Endometrial microvascular endothelial cells (primary cell): Measurements from ENCODE around the gene COQ5. TPM values are rescaled to one million over a fixed set of nuclear protein-coding genes. Genes with fewer than 3 reads are reported as not detected.
"Not testable (repeated sequence)": the region's sequence is repeated elsewhere in the genome, so short reads cannot be mapped to it uniquely, and the experiment has no call there.

Source experiments
- in situ Hi-C: cut with HindIII; loops from 2 replicates; pipeline ENCODE4 v1.10.0; 2017; ENCODE audit warnings: low sequenced_read_pairs, low pct_unique_long_range_greater_than_20kb; ENCODE audit errors: inconsistent ontology term
- total RNA-seq: library from RNA; depleted of rRNA; stranded (reverse); fragments of >200 nt; gene quantifications from one replicate; pipeline ENCODE4 v1.2.3, GENCODE V29; 2015; ENCODE audit errors: inconsistent ontology term

Gene COQ5
- total RNA-seq, 1 donor from 2014 or later: 28.8 TPM

DNA sequence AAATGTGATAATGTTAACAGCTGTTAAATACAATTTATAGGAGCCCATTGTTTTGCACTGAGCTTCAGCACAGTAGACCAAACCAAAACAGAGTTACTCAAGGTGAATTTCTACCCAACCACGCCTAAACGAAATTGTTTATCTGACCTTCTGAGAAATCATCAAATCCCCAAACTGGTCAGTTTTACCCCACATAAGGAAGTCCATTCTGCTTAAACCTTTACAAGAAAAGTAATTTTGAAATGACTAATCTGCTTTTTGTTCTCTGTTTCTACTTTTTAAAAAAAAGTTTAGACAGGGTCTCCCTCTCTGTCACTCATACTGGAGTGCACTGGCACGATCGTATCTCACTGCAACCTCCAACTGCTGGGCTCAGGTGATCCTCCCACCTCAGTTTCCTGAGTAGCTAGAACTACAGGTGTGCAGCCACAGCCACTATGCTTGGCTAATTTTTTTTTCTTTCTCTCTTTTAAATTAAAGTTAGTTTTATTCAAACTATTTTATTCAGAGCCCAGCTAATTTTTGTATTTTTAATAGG lies 3.8 kb upstream of the COQ5 start:
- in situ Hi-C loops: no loop called here

DNA sequence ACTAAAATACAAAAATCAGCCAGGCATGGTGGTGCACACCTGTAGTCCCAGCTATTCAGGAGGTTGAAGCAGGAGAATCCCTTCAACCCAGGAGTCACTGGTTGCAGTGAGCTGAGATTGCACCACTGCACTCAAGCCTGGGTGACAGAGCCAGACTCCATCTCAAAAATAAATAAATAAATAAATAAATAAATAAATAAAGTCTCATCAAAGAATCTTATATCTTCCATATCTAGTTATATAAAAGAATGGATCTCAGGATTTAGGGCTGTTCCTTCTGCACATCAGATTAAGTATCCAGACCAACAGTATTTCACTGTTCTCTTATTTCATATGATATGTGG lies 1.4 kb upstream of the COQ5 start:
- in situ Hi-C loops: not testable (repeated sequence)

DNA sequence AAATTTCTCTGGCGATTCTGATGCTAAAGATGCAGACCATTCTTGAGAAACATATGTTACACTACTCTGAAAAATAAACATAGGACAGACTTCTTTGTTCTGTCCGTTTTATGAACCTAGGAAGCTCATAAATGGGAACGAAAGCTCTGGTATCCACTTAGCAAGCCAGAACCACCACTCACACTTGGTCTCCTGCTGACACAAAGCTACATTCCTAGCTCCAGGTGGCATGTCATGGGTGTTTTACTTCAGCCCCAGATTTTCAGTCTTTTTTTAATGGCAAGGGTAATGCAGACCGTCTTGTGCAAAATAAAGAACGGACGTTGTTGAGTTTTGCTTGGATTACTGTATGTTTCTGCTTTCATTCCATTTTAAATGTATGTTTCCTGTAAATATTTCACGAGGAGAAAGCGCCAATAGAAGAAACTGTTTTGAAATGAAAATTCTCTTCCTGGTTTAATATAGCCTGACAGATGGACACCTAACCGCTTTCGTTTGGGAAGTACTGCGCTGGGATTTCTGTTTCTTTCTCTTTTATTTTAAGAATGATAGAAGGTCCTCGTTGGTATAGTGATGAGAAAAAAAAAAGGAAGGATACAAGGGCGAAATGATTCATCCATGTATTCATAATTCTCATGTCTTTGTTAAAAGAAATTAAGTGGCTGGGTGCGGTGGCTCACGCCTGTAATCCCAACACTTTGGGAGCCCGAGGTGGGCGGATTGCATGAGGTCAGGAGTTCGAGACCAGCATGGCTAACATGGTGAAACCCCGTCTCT lies 871 bp upstream of the COQ5 start:
- in situ Hi-C loops: no loop called here

DNA sequence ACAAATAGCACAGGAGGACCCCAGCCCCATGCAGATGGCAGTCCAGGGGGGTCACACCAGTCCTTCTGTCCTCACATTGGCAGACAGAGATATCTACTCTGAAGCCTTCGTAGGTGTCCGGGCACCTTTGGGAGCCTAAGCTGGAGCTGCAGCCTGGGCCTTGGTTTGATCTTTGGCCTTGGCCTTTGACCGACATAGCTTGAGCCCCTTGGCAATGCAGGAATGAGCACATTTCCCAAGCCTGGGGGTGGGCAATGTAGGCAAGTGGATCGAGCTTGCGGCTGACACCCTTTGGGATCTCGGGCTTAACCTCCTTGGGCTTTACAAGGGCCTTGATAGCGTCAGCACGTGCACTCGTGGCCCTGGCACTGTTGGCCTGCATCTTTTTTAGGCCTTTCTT lies 6.4 kb downstream of the COQ5 start:
- in situ Hi-C loops: no loop called here

DNA sequence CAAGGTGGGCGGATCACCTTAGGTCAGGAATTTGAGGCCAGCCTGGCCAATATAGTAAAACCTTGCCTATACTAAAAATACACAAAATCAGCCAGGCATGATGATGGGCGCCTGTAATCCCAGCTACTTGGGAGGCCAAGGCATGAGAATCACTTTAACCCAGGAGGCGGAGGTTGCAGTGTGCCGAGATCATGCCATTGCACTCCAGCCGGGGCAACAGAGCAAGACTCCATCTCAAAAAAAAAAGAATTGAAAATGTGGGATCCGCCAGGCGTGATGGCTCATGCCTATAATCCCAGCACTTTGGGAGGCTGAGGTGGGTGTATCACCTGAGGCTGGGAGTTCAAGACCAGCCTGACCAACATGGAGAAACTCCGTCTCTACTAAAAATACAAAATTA lies 9.6 kb downstream of the COQ5 start:
- in situ Hi-C loops: not testable (repeated sequence)

DNA sequence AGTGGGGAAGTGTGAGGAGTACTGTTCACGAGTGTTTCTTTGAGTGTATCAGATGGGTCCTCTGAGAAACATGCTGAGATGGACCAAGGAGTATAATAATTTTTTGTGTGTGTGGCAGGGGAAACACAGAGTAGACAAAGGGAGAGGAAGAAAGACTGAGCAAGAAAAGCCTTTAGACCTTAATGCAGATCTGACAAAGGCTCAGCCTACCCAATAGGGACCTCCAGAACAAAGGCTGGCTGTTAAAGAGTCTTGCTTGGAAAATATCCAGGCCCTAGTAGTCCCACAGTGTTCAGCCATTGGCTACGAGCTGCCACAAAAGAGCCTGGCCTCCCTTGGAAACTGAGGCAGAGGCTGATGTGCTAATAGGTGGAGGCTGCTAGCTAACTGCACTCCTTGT lies 13.5 kb downstream of the COQ5 start:
- in situ Hi-C loops: no loop called here

DNA sequence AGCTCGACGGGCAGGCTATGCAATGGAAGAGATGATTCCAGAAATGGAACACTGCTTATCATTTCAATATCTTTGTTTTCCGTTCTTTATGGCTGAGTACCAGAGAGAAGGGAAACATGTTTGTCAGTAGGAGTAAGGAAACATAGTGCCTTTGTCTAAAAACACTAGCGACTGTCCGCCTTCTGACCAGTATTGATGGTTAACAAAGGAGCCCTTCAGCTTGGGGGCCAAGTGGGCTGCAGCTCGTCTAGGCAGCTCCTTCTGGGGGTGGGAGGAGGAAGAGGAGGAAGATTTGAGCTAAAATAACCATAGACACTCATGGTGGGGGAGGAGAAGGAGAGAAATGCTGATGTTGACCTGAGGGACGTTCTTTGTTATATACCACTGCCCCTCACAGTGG lies 15.0 kb downstream of the COQ5 start:
- in situ Hi-C loops: no loop called here

DNA sequence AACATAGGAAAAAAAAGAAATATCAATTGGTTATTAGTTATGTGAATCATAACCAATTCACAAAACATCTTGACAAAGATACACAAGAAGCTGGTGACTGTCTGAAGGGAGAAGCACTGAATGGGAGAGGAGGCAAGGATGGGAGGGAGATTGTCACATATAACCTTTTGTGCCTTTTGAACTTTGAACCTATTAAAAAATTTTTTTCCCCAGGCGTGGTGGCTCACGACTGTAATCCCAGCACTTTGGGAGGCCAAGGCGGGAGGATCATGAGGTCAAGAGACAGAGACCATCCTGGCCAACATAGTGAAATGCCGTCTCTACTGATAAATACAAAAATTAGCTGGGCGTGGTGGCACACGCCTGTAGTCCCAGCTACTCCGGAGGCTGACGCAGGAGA lies 20.4 kb downstream of the COQ5 start:
- in situ Hi-C loops: no loop called here

DNA sequence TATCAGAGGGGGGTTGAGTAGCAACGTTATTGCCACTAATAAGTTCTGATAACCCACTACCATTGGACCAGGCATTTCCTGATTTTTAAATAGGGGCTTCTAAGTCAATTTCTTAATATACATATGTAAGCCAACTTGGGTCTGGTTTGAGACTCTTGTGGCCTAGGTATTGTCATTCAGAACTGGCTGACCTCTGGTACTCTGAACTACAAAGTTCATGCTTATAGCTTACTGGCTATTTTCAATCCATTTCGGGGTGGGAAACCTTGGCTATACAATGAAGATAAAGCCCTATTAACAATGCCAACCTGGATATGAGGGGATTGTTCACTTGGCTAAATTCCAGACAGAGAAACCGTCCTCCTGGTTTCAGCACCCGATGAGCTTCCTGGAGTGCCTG lies 24.4 kb downstream of the COQ5 start:
- in situ Hi-C loops: no loop called here

DNA sequence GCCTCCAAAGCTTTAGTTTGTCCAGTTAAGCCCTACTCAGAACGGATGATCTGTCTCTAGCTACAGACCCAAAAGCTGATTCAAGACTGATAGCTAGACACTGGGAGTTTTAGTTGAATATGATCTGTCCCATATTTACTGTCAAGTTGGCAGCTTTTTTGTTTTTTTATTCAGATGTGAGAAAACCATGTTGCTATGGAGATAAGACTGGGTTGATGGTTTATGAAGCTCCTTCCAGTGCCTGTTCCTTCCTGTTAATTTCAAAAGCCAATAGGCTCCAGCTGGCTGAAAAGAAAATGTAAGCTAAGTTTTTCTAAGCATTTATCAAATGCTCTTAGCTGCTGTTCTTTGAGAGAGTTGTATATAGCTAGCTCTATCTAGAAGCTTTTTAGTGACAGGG lies 28.4 kb downstream of the COQ5 start:
- in situ Hi-C loops: no loop called here

DNA sequence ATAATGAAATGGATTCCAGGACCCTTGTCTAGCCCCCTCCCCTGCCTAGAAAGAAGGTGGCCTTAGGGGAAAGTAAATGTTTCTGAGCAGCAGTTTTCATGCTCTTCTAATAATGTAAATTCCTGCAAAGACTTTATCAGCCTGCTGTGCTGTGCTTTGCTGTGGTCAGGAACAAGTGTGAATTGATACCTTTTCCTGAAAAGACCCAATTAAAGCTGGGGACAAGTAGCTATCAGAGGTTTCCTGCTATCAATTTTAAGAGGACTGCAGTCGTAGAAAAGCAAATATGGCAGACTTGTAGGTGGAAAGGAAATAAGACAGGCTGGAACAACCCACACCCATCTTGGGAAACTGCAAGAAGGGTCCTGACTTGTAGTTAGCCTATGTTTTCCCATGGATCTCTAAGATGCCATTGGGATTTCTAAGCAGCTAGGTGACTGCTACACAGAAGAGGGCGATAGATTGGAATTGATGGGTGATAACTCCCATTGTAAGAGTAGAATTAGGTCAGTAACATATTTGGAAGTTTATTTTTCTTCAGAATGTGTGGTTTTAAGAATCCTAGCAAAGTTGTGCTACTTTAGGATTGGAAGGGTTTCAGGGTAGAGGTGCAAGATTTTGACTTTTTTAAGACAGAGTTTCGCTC lies 30.0 kb downstream of the COQ5 start:
- in situ Hi-C loops: no loop called here

DNA sequence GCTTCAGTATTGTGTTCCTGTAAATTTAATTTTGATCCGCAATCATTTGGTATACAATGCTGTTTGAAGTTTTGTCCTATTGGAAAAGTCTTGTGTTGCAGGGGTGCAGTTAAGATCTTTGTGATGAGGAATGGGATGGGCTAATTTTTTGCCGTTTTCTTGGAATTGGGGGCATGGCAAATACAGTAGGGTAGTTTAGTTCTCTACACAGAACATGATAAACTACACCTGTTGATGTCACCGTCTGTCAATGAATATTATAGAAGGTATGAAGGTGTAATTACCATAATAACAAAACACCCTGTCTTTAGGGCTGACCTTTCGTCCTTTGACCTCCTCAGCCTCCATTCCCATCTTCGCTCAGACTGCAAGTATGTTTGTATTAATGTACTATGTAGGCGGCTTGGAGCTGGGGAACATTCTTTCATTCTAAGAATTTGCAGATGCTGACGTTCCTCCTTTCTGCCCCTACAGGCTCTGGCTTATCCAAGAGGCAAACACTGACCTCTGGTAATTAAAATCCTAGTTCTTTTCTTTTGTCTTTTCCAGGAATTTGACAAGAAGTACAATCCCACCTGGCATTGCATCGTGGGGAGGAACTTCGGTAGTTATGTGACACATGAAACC lies 31.3 kb downstream of the COQ5 start:
- in situ Hi-C loops: no loop called here

DNA sequence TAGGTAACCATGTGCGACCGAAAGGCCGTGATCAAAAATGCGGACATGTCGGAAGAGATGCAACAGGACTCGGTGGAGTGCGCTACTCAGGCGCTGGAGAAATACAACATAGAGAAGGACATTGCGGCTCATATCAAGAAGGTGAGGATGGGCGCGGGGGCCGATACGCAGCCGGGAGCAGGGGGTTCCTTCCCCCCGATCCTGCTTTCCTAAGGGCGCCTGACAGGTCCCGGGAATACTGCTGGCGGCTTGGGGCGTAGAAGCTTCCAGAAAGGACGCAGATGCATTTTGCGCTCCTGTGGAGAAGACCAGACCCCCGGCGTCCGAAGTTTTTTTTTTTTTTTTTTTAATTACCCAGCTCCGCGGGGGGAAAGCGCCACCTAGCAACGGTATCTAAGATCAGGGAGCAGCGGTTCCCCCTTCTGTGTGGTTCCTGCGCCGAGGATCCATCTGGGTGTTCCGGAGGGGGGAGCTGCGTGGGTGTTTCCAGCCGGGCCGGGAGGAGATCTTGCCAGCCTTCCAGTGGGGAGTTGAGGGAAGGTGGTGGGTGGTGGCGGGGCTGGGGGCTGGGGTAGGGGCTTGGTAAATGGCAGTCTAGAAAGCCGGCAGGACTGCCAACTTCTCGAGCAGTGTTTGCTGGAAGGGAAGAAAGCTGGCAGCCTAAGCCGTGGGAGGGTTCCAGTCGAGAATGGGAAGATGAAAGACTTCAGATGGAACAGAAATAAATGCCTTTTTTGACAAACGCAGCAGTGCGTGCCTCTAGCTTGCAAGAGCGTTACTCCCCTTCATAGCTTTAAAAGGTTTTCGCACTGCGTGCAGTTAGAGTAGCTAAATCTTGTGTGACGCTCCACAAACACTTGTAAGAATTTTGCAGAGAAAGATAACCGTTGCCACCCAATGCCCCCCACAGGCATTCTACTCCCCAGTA lies 32.3 kb downstream of the COQ5 start:
- in situ Hi-C loops: no loop called here

DNA sequence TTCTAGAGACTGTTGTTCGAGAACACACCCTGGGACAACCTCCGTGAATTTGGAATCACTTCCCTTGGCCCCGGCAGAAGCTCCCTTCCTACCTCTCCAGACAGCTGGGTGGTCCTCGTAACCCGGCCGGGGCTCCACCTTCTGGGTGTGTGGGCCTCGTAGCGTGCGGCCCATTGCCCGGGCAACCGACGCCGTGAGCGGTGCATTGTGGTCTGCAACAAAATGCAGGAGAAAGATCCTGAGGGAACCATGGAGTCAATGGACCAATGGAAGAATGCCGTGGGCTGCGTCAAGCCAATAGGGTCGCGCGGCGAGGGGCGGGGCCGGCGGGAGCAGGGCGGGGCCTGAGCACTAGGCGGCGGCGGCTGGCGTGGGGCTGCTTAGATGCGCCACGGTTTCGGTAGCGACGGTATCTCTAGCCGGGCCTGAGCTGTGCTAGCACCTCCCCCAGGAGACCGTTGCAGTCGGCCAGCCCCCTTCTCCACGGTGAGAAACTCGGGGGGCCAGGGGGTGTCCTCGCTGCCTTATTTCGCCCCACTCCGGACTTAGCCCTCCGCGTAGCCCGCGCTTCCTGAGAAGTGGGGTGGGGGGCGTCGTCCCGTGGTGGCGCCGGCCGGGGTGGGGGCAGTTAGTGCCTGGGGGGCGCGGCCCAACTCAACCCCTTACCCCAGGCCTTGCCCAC lies 33.1 kb downstream of the COQ5 start, which contains the start of gene DYNLL1:
Gene DYNLL1 (plus strand): TSS at position 383 of the 682 bp plus-strand sequence. CDS start 309 bp downstream, outside the sequence.
- in situ Hi-C loops: no loop called here

DNA sequence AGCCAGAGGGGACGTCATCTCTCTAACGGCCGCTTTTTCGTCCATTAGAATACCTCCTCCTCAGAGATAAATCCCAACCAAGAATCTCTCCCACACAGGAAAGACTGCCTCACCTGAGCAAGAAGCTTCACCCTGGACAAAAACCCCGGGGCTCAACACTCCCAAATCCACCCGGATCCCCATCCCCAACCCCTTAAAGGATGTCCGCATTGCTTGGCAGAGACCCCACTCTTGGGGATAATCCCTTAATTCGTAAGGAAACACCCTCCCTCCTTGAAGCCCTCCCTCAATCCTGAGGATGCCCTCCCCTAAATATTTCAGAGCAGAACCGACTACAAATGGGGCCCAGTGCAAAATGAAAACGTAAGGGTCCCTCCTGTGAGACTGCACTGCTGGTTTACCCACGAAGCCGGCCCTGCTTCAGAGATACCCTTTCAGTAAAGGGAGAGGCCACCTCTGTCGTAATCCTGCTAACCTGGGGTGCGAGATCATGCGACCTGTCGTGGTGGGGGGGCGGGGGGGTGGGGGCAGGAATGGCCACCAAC lies 33.7 kb downstream of the COQ5 start:
- in situ Hi-C loops: no loop called here

DNA sequence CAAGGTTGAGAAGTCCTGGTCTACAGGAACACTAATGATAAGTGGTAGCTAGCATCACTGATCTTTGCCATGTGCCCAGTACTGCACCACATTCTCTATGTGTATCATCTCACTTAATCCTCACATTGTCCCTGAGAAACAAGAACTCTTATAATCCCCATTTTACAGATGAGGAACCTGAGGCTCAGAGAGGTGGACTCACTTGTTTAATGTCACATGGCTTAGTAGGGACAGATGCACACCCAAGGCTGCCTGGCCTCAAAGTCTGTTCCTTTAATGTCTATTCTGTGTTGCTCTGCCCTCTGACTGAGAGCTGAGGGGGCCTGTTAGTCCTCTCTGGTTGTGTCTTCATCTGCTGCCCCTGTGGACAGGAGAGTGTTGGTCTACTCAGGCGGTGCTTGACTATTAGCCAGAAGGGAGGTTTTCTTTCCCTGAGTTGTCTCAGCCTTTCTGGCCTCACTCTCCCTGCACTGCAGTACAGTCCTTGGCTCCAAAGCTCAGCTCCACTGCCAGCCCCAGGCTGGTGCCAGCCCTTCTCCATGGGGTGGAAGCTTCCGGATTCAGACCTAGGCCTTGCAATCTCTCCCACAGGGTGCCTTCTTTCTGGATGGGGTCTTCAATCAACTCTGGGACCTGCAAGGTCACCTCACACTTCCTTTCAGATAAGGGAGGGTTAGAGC lies 38.0 kb downstream of the COQ5 start:
- in situ Hi-C loops: no loop called here

DNA sequence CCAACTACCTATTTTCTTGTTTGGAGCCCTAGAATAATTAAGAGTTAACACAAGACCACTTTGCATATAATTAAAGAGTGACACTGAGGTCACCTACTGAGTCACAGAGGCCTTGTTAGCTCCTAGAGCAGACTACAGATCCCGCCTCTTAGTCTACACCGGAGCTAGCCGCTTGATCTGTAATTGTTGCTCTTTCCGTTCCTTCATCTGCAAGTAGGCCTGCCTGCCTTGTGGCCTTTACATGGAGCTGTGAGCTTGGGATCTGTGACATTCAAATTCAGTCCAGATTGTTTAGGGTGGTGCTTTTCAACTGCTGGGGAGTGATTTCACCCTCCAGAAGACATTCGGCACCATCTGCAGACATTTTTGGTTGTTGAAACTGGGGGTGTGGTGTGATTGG lies 38.6 kb downstream of the COQ5 start:
- in situ Hi-C loops: no loop called here

DNA sequence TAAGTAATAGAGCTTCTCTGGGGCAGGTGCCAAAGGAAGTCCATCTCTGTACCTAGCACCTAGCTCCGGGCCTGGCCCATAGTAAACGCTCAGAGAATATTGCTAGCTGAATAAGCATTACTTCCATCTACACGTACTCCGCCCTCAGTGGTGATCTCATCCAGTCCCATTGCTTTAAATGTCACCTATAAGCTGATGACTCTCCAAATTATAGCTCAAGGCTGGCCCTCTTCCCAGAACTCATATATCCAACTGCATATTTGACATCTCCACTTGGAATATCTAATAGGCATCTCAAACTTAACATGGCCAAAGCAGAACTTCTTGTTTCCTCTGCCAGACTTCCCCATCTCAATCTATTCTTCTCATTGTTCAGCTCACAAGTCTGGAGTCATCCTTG lies 39.9 kb downstream of the COQ5 start:
- in situ Hi-C loops: no loop called here
